IPS DF 4.7 (cell line): Measurements from ENCODE around the gene BTBD2.

Source experiments
- DNase-seq: peaks from one replicate; pipeline ENCODE4 v3.0.0-alpha.2; 2013; ENCODE audit warnings: low spot score; ENCODE audit errors: extremely low read depth

Gene BTBD2

DNA sequence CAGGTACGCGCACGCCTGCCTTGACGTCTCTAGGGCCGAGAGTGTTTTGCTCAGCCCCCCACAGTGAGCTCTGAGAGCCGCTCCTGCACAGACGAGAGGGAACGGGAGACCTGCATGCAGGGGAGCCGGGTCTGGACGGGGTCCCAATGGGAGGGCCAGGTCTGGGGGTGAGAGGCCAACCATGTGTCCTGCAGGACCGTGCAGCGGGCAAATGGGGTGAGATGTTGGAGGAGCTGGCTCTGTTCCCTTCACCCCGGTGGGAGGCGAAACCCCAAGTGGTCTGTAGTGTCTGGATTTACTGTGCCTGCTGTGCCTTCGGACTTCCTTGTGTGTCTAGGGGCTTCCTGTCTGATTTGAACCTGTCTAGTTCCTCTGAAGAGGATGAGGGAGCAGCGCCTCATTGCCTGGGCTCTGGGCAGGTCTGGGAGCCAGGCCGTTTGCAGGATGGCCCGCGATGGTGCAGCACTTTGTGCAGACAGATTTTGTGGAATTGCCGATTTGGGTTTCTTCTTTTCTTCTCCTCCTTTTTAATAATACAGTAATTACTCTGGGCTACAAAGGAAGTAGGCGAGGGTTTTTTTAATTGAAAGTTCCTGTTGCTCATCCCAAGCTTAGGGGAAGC lies 72.5 kb downstream of the BTBD2 start:
- no peak for DNase-seq

DNA sequence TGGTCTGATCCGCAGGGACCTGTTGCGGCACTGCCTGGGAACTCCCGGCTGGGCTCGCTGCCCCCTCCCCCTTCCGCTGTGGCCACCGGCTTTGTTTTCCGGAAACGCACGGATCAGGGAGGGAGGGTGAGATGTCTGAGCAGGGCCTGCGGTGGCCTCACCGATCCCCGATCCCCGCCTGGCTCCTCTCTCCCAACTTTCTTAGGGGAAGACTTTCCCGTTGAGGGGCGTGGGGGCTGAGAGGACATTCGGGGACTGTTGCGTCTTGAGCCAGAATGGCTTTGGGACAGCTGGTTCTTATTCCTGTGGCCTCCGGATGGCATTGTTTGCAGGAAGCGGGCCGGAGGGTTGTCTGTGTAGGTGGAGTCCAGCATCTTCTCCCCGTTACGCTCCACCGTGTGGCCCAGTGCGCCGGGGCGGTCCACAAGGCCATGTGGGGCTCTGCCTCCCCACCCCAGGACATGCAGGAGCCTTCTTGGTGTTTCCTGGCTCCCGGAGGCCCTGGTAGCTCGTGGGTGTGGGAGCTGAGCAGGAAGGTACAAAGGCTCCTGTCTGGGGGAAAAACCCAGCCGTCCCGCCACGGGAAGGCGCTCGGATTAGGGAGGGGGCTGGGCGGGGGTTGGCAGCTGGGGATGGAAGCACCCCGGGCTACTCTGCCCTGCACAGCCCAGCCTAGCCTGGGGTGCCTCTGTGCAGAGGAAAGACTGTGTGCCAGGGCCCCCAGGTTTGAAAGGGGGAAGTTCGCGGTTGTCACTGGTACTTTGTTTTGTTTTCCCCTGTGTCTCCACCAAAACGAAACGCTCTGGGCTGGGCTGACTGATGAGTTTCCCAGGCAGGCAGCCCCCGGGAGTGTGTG lies 73.2 kb downstream of the BTBD2 start:
- DNase-seq = no peak

DNA sequence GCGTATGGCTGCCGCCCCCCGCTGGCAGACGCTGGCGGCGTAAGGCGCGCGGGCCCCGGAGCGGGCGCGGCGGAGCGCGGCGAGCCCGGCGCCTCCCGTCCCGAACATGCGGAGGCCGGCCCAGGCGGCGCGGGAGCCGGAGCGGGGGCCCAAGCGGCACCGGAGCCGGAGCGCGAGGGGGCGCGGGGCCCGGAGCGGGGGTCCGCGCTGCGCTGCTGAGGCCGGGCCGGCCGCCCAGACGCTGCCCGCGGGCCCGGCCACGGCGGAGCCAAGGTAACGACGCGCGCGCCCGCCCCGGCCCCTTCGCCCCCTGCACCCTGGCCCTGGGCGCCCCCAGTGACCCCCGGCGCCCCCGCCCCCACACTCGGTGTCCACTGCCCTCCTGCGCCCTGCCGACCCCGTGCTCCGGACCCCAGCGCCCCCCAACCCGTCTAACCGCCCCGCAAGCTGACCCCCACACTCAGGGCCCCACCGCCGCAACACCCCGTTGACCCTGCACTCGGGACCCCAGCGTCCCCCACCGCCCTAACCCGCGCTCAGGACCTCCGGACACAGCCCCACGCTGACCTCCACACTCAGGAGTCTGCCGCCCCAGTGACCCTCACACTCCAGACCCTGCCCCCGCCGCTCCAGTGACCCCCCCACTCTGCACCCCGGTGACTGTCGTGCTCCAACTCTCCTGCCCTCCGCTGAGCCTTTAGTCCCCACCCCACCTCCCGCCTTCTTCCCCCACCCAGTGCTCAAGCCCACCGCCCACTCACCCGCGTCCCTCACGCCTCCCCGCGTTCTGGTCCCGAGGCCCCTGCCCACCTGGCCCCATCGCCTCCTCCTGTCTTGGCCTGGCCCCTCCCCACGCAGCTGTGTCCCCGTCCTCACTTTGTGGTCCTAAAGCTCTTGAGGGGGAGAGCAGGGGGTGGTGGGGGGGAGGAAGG lies 74.1 kb downstream of the BTBD2 start, which contains the start of gene CSNK1G2:
Gene CSNK1G2, plus strand, starts transcription at position 27 of the 932 bp plus-strand sequence. CDS start 28,601 bp downstream, outside the sequence.
- no peak for DNase-seq

DNA sequence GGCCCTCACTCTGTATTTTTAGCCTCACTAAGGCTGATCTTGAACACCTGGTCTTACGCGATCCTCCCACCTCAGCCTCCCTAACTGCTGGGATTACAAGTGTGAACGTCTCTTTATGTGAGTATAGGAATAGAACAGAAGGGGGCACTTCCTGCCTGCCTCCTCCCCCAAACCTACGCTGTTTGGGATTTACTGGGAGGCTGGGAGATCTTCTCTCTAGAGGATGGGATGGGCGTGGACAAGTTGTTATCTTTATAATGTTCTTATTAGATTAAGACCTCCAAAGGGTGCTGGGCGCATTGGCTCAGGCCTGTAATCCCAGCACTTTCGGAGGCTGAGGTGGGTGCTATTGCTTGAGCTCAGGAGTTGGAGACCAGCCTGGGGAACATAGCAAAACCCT lies 77.4 kb downstream of the BTBD2 start:
- DNase-seq = no peak

DNA sequence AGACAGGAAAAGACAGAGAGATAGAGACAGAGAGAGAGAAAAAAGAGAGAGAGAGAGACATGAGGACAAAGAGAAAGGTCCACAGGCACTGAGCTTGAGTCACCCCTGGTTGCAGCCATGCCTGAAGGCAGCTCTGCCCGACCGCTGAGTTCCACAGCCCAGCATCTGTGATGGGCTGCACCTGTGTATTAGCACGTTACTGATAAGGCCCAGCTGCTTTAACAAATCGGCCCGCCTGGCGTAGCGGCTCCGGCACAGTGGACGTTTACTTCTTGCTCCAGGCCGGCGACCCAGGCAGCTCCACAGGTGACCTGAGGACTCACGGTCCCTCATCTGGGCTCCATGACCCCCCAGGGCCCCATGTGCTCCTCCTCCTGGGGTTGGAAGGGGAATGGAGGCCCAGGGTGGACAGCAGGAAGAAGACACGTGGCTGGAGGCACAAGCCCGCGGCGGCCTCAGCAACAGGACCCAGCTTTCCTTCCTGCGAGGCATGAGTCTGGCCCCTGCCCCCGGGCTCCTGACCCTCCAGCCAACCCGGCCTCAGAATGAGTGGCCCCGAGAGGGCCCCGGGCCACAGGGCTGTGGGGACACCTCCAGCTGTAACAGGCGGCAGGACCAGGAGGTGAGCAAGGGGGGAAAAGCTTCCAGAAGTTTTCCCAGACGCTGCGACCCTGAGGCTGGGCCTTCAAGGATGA lies 78.5 kb downstream of the BTBD2 start:
- no peak for DNase-seq

DNA sequence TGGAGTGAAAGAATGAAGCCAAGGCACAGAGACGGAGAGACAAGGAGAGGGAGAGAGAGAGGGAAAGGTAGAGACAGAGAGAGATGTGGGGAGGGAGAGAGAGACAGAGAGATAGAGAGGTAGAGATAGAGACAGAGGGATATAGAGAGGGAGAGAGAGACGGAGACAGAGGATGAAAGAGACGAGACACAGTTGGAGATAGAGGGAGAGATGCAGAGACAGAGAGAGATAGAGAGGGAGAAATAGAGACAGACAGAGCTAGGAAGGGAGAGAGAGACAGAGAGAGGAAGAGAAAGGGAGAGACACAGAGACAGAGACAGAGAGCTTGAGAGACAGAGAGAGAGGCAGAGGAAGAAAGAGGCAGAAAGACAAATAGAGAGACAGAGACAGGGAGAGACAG lies 79.1 kb downstream of the BTBD2 start:
- DNase-seq = no peak

DNA sequence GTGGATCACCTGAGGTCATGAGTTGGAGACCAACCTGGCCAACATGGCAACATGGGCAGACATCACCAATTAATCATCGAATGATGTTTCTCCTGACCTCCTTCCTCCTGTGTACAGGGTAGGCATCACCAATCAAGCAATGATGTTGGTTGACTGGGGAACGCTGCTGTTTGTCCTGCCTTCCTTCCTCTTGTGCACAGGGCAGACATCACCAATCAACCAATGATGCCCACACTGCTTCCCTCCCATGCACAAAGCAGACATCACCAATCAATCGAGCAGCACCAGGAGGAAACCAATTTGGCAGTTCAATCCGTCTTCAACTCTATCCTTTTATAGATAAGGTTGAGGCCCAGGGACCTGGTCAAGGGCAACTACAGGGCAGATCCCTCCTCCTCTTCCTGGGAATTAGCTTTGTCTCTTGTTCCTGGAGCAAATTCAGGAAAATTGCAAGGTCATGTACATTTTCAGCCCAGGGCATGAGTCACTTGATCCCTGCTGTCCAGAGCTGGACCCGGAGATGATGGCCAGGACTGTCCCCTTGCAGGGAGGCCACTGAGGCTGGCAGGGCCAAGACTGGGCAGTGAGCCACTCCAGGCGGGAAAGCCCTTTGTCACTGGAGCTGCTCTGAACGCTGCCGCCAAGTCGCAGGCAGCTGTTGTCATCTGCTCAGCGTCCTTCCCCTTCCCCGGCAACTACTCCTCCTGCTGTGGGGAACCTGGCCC lies 79.9 kb downstream of the BTBD2 start:
- no peak for DNase-seq
